Uterus (tissue), 4 donors: ENCODE results near the gene PRR3. TPM values are rescaled to one million over a fixed set of nuclear protein-coding genes. Genes with fewer than 3 reads are reported as not detected.
A peak's percentile ranks its signal among the peaks of the same experiment; 100 is the strongest.

Experiments used
- DNase-seq, 2 donors: peaks; one replicate each; pipeline ENCODE4 v3.0.0-alpha.2; 2019 to 2020
- H3K27ac ChIP-seq, 2 donors: fragments of 200-600 bp; sonication (generic); 1 replicate in 1 of 2; 2 replicates in 1 of 2; pipeline ENCODE4 v1.5.1; 2016 to 2018
- H3K27me3 ChIP-seq, 2 donors: fragments of 200-600 bp; sonication (generic); one replicate each; pipeline ENCODE4 v1.5.1; 2018 to 2019; ENCODE audit warnings: control low read depth in 1 of 2
- H3K36me3 ChIP-seq, 2 donors: fragments of 200-600 bp; sonication (generic); one replicate each; pipeline ENCODE4 v1.5.1; 2019; ENCODE audit warnings: control low read depth in 1 of 2
- H3K4me1 ChIP-seq, 2 donors: fragments of 200-600 bp; sonication (generic); one replicate each; pipeline ENCODE4 v1.5.1; 2018 to 2019; ENCODE audit warnings: control low read depth in 1 of 2
- H3K4me3 ChIP-seq, 2 donors: fragments of 200-600 bp; sonication (generic); 1 replicate in 1 of 2; 2 replicates in 1 of 2; pipeline ENCODE4 v1.5.1; 2018 to 2019; ENCODE audit warnings: mild to moderate bottlenecking in 1 of 2
- H3K9me3 ChIP-seq, 2 donors: fragments of 200-600 bp; sonication (generic); one replicate each; pipeline ENCODE4 v1.5.1; 2019; ENCODE audit warnings: control low read depth in 1 of 2
- POLR2A ChIP-seq, 2 donors: fragments of 450-650 bp; IDR thresholded peaks; one replicate each; pipeline ENCODE4 v1.6.1; 2016; ENCODE audit warnings: antibody characterized with exemption in 2 of 2, mild to moderate bottlenecking in 1 of 2, moderate library complexity in 1 of 2
- intact Hi-C: fragments of 100-400 bp; cut with DNase I; formaldehyde crosslinking; loops from one replicate; pipeline ENCODE4 v1.15.1; 2023; ENCODE audit warnings: low total_unique reads
- total RNA-seq, 4 donors: library from RNA; depleted of rRNA in 3 of 4; stranded (reverse); fragments of >200 nt in 3 of 4; gene quantifications; one replicate each; pipeline versions ENCODE4 v1.1.0 to v1.2.4, GENCODE V29; 2014 to 2023
- TF ChIP-seq, protein P1 (sequence below), 4 experiments: fragments of 200-600 bp in 2 of 4; fragments of 450-650 bp in 2 of 4; sonication (generic) in 2 of 4; IDR thresholded peaks; one replicate each; pipeline ENCODE4 v1.5.1; 2016 to 2019; ENCODE audit warnings: antibody characterized with exemption in 4 of 4, mild to moderate bottlenecking in 2 of 4, moderate library complexity in 1 of 4
- donor health status: DM: yes; HTN: yes; CAD: no.

The PRR3 gene
- total RNA-seq, 4 donors from 2014 or later: 4.4 to 23.0 (median 16.2) TPM

DNA sequence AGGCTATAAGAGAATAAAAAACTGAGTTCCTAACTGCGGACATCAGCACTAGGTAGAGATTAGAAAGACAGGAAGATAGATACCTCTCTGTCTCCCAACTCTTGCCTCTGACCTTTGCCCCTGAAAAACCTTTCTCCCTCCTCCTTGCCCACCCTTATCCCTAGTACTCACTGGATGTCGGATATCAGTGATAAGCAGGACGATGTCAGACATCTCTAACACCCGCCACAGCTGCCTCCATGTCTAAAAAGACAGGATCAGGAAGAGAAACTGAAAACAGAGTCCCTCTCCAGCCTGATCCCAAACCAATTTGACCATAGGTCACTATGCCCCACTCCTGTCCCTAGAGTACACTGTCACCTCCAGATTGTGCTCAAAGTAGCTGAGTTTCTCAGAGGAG lies 2.7 kb upstream of the PRR3 start:
- H3K4me3 ChIP-seq: no peak overlapping the region
- H3K4me1 ChIP-seq: peaks cover 4 to 5% of the 10 kb centered on the region in 2 donors
- H3K9me3 ChIP-seq: no peaks in the 10 kb centered on the region
- TF ChIP-seq POLR2A (IDR thresholded peaks at IDR 0.05): no peak
- TF ChIP-seq, protein P1, sequence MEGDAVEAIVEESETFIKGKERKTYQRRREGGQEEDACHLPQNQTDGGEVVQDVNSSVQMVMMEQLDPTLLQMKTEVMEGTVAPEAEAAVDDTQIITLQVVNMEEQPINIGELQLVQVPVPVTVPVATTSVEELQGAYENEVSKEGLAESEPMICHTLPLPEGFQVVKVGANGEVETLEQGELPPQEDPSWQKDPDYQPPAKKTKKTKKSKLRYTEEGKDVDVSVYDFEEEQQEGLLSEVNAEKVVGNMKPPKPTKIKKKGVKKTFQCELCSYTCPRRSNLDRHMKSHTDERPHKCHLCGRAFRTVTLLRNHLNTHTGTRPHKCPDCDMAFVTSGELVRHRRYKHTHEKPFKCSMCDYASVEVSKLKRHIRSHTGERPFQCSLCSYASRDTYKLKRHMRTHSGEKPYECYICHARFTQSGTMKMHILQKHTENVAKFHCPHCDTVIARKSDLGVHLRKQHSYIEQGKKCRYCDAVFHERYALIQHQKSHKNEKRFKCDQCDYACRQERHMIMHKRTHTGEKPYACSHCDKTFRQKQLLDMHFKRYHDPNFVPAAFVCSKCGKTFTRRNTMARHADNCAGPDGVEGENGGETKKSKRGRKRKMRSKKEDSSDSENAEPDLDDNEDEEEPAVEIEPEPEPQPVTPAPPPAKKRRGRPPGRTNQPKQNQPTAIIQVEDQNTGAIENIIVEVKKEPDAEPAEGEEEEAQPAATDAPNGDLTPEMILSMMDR (IDR thresholded peaks at IDR 0.05): no peak
- H3K27ac ChIP-seq: peak overlapping the region in 1 of 2 donors; percentile 98
- H3K27me3 ChIP-seq: no peaks in the 10 kb centered on the region
- H3K36me3 ChIP-seq: no peaks in the 10 kb centered on the region
- intact Hi-C loops: no loop called here
- DNase-seq: no peak

DNA sequence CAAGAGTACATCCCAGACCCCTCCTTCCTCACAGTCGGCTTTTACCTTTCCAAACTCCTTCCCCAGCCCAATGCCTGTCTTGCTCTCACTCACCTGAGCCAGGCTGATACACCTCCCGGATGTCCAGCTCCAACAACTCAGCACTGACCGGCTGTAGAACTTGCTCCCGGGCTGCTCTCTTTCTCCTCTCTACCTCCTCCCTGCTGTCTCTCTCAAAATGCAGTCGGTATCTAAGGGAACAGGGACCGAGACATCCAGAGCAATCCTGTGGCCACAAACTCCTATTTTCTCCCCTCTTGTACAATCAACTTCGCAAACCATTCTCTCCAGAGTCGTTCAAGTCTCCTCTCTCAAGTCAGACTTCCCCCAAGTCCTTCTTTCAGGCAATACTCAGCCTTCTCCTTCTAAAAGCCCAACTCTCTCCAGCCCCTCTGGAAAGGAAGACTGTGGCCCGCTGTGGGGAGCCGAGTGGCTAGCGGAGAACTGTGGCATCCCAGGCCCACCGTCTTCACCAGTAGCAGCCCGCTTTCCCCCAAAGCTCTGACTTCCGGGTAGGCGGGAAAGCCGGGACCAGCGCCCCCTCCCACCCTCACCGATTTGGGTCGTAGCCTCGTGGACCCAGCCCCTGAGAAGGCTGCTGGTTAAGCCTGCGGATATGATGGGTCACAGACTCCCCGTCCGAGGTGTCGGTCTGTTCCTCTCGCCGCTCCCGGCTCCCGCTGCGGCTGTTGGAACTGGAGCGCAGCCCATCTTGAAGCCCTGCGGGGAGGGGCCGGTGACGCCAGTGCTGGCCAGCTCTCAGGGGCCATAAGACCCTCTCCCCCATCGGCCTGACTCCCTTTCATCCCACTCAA lies 1.9 kb upstream of the PRR3 start:
- Histone ChIP-seq H3K27ac (peak overlapping the region; percentile 97 to 98), H3K9me3 (no peaks in the 10 kb centered on the region), H3K36me3 (no peaks in the 10 kb centered on the region), H3K4me3 (peak overlapping the region; percentile 71 to 73), H3K27me3 (no peaks in the 10 kb centered on the region), H3K4me1 (peaks cover 4 to 5% of the 10 kb centered on the region in 2 donors)
- peak; percentile 65 to 70 for DNase-seq
- TF ChIP-seq POLR2A (IDR thresholded peaks at IDR 0.05): no peak
- TF ChIP-seq, protein P1 (IDR thresholded peaks at IDR 0.05): peak in 1 of 4 experiments; percentile 11
- intact Hi-C loops: no loop called here

DNA sequence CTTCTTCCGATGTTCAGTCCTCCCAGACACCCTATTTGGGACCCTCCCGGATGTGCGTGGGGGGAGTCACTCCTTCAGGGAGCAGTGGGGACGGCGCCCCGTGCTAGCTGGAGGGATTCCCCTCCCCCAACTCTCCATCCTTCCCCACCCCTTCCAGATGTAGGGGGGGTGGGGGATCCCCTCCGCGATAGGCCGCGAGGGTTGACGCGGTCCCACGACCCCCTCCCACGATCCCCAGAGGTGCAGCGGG lies 1.4 kb upstream of the PRR3 start:
- Histone ChIP-seq H3K27ac (peak overlapping the region; percentile 97 to 98), H3K36me3 (no peaks in the 10 kb centered on the region), H3K27me3 (no peaks in the 10 kb centered on the region), H3K4me3 (peak overlapping the region; percentile 71 to 73), H3K9me3 (no peaks in the 10 kb centered on the region), H3K4me1 (peaks cover 4 to 5% of the 10 kb centered on the region in 2 donors)
- intact Hi-C loops: no loop called here
- no peak for TF ChIP-seq POLR2A (IDR thresholded peaks at IDR 0.05)
- TF ChIP-seq, protein P1 (IDR thresholded peaks at IDR 0.05): no peak
- DNase-seq: peak in 1 of 2 donors; percentile 77

DNA sequence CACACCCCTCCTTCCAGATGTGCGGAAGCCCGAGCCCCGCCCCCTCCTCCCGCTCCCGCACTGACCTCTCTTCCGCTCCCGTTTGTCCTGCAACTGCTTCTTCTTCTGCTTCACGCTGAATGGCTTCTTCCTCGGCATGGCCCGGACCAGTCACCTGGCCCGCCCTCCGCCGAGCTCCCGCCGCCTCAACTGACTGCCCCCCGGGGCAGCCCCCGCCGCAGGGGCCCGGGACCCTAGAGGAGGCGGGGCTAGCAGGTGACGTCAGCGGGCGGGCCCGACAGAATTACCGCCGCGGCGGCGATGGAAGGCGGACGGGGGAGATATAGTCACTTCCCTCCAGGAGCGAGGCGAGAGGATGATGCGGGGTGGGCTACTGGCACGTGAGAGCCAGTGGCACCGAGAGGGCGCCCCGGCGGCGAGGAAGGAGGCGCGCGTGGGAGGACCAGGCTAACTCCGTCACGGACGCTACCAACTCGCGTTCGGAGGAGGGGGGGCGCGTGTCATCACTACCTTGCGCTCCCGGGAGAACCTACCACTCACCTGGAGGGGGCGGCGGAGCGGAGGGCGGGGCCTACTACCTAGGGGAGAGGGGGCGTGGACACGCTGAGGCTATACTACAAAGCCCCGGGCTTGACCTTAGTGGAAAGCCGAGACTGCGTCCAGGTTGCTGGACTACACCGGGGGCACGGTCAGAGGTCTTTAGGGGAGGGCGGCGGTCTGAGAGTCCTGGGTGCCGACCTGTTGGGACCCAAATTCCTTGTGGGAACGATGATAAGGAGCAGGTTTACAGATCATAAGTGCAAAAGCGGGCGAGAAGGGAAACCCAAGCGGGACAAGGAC lies 809 bp upstream of the PRR3 start, which contains the start of gene GNL1:
GNL1 (minus strand) TSS at position 424 of the 840 bp plus-strand sequence; CDS start at position 138, 286 bp downstream.
- intact Hi-C loops: no loop called here

More for the DNA sequence above, 809 bp upstream of the PRR3 start, which contains the start of gene GNL1:
- Histone ChIP-seq H3K4me1 (peaks cover 4 to 5% of the 10 kb centered on the region in 2 donors), H3K4me3 (peak within 1 kb of the TSS; percentile 71 to 73), H3K9me3 (no peaks in the 10 kb centered on the region), H3K36me3 (no peaks in the 10 kb centered on the region), H3K27me3 (no peaks in the 10 kb centered on the region), H3K27ac (peak within 1 kb of the TSS; percentile 97 to 98)
- DNase-seq: peak; percentile 92 to 95
- TF ChIP-seq, protein P1 (IDR thresholded peaks at IDR 0.05): no peak
- peak; percentile 20 to 75 for TF ChIP-seq POLR2A (IDR thresholded peaks at IDR 0.05)
